Pancreas (tissue), 10 donors: ENCODE measurements around the gene RNF220. TPM values are rescaled to one million over a fixed set of nuclear protein-coding genes. Genes with fewer than 3 reads are reported as not detected.

Experiments used
- ATAC-seq, 4 donors: fragments of 200-7000 bp; cut with Tn5 transposase; one replicate each; pipeline versions ENCODE4 v1.8.0 to v1.9.1; 2020; ENCODE audit warnings: mild to moderate bottlenecking in 4 of 4, moderate library complexity in 4 of 4
- DNase-seq, 6 donors: peaks; one replicate each; pipeline ENCODE4 v3.0.0-alpha.2; 2020
- FAIRE-seq: peaks from 2 replicates; lab custom pipeline; 2012; peaks lifted over from hg19 to GRCh38; lab: Jason Lieb, UNC
- H3K27ac ChIP-seq, 4 donors: fragments of 200-600 bp; sonication (generic); 1 replicate in 3 of 4; 2 replicates in 1 of 4; pipeline versions ENCODE4 v1.5.0 to v1.8.0; 2020
- H3K27me3 ChIP-seq, 4 donors: fragments of 200-600 bp; one replicate each; pipeline ENCODE4 v1.8.0; 2021
- H3K36me3 ChIP-seq, 3 donors: fragments of 200-600 bp; sonication (generic) in 1 of 3; one replicate each; pipeline versions ENCODE4 v1.5.0 to v1.8.0; 2020 to 2021
- H3K4me1 ChIP-seq, 3 donors: fragments of 200-600 bp; one replicate each; pipeline ENCODE4 v1.8.0; 2021
- H3K4me3 ChIP-seq, 4 donors: fragments of 200-600 bp; sonication (generic) in 2 of 4; one replicate each; pipeline versions ENCODE4 v1.5.0 to v1.8.0; 2020 to 2021
- H3K9me3 ChIP-seq, 4 donors: fragments of 200-600 bp; one replicate each; pipeline ENCODE4 v1.8.0; 2021
- CTCF ChIP-seq, 4 donors: fragments of 200-600 bp; sonication (generic) in 3 of 4; IDR thresholded peaks; one replicate each; pipeline versions ENCODE4 v1.5.0 to v1.8.0; 2021; ENCODE audit warnings: antibody characterized with exemption in 4 of 4
- WGBS, 2 donors: extraction: QIAGEN DNeasy Blood & Tissue Kit; methylation state at CpG; one replicate each; pipeline ENCODE4 v1.1.7; 2013; 5-methylcytosine and 5-hydroxymethylcytosine counted together
- intact Hi-C, 3 donors: fragments of 100-400 bp; cut with DNase I; formaldehyde crosslinking; loops; one replicate each; pipeline versions ENCODE4 v1.11.1 to v1.14.2; 2022
- polyA plus RNA-seq, 2 donors: library from polyadenylated mRNA; stranded (reverse); fragments of 200-250 nt; gene quantifications; one replicate each; pipeline ENCODE4 v1.2.3, GENCODE V29; 2013
- total RNA-seq, 6 donors: library from RNA; stranded (reverse); fragmentation: NEBNext Ultra II Directional in 4 of 6; extraction: Animal tissue kit (Norgen Biotek cat#: 25700) in 4 of 6; gene quantifications; one replicate each; pipeline versions ENCODE4 v1.2.1 to v1.2.4, GENCODE V29; 2021 to 2023
- donor health status: healthy with polysubstance abuse.
- donor health status: DM: no; HTN: no; CAD: no; lungs with moderate emphysema.
- donor health status: DM: no; HTN: no; CAD: no.
- donor health status: control.
- donor health status: control.
- donor health status: Bipolar disorder and iron deficiency.
- donor health status: DM: yes; HTN: yes; CAD: no.
- donor health status: DM: no; HTN: no; CAD: no.
- donor health status: DM: no; HTN: no; CAD: no.
- donor health status: DM: yes; HTN: yes; CAD: no.

The RNF220 gene
- total and polyA plus RNA-seq, 8 donors: 22.3 to 43.2 (median 33.0) TPM

- Histone ChIP-seq H3K9me3 (no peaks in the 10 kb centered on the region), H3K4me1 (no peaks in the 10 kb centered on the region), H3K4me3 (no peak overlapping the region), H3K27ac (no peak overlapping the region), H3K36me3 (no peaks in the 10 kb centered on the region), H3K27me3 (no peaks in the 10 kb centered on the region)
- DNase-seq: no peak
- intact Hi-C loops: no loop called here
- no peak for TF ChIP-seq CTCF (IDR thresholded peaks at IDR 0.05)
- ATAC-seq: no peak
- WGBS, 2 donors: 47 to 48% methylated on average over 25 to 26 of the region's 26 CpGs
- no peak for FAIRE-seq
Observed at GRCh38 chr1:44507490-44508396, 102.7 kb downstream of the RNF220 start.

GRCh38 chr1:44508397-44508745, 103.3 kb downstream of the RNF220 start:
- intact Hi-C loops: no loop called here
- Histone ChIP-seq H3K9me3 (no peaks in the 10 kb centered on the region), H3K27me3 (no peaks in the 10 kb centered on the region), H3K27ac (no peak overlapping the region), H3K4me1 (no peaks in the 10 kb centered on the region), H3K4me3 (no peak overlapping the region), H3K36me3 (no peaks in the 10 kb centered on the region)
- no peak for DNase-seq
- no peak for ATAC-seq
- no peak for TF ChIP-seq CTCF (IDR thresholded peaks at IDR 0.05)
- WGBS, 2 donors: 80 to 81% methylated on average over 5 of the region's 5 CpGs
- FAIRE-seq: no peak

- Histone ChIP-seq H3K4me1 (no peaks in the 10 kb centered on the region), H3K9me3 (no peaks in the 10 kb centered on the region), H3K36me3 (no peaks in the 10 kb centered on the region), H3K27ac (no peak overlapping the region), H3K4me3 (no peak overlapping the region), H3K27me3 (no peaks in the 10 kb centered on the region)
- no peak for FAIRE-seq
- no peak for DNase-seq
- 54 to 62% methylated on average over 3 of the region's 3 CpGs for WGBS, 2 donors
- no peak for TF ChIP-seq CTCF (IDR thresholded peaks at IDR 0.05)
- ATAC-seq: no peak
- intact Hi-C loops: no loop called here
Observed at GRCh38 chr1:44511363-44511762, 106.3 kb downstream of the RNF220 start.

GRCh38 chr1:44511769-44512168, 106.7 kb downstream of the RNF220 start:
- no peak for FAIRE-seq

More at GRCh38 chr1:44511769-44512168, 106.7 kb downstream of the RNF220 start:
- no peak for DNase-seq
- ATAC-seq: no peak
- no peak overlapping the region for H3K4me3 ChIP-seq
- intact Hi-C loops: no loop called here
- no peak for TF ChIP-seq CTCF (IDR thresholded peaks at IDR 0.05)
- H3K27ac ChIP-seq: no peak overlapping the region
- no peaks in the 10 kb centered on the region for H3K9me3 ChIP-seq
- H3K36me3 ChIP-seq: no peaks in the 10 kb centered on the region
- WGBS, 2 donors: 50 to 55% methylated on average over 7 of the region's 7 CpGs
- H3K27me3 ChIP-seq: no peaks in the 10 kb centered on the region
- H3K4me1 ChIP-seq: no peaks in the 10 kb centered on the region
